Measurements from ENCODE around the gene F2RL3.

DNA sequence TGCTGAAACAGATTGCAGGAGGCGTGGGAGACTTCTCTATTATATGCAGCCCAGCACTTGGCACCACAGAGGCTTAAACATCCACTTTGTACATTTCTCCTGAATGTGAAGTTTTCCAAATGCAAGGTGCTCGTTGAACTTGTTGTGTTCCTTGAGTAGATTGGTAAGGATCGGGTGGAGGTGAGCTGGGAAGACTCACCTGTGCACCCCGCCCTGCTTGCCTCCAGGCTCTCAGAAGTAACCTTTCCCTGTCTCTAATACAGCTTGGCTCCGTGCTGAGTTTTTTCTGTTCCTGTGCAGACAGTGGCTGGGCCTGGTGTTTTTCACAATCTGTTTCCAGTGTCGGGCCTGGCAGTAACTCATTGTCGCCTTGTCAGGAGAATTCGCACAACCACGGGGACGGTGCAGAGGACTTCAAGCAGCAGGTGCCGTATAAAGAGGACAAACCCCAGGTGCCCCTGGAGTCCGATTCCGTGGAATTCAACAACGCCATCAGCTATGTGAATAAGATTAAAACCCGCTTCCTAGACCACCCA, 47.3 kb upstream of the F2RL3 start:
- TF ChIP-seq, protein P1, sequence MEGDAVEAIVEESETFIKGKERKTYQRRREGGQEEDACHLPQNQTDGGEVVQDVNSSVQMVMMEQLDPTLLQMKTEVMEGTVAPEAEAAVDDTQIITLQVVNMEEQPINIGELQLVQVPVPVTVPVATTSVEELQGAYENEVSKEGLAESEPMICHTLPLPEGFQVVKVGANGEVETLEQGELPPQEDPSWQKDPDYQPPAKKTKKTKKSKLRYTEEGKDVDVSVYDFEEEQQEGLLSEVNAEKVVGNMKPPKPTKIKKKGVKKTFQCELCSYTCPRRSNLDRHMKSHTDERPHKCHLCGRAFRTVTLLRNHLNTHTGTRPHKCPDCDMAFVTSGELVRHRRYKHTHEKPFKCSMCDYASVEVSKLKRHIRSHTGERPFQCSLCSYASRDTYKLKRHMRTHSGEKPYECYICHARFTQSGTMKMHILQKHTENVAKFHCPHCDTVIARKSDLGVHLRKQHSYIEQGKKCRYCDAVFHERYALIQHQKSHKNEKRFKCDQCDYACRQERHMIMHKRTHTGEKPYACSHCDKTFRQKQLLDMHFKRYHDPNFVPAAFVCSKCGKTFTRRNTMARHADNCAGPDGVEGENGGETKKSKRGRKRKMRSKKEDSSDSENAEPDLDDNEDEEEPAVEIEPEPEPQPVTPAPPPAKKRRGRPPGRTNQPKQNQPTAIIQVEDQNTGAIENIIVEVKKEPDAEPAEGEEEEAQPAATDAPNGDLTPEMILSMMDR (IDR thresholded peaks at IDR 0.05), result no peak
- TF ChIP-seq POLR2A (IDR thresholded peaks at IDR 0.05), result no peak
